OCI-LY7 (cell line): Measurements from ENCODE around the gene C3. TPM values are rescaled to one million over a fixed set of nuclear protein-coding genes. Genes with fewer than 3 reads are reported as not detected.

Experiments
- BruUV-seq: library from RNA; stranded (reverse); fragments of 400-500 nt; replicated peaks from 2 replicates; lab custom pipeline; 2021; lab: Mats Ljungman, UMichigan
- CTCF ChIA-PET: fragments of 300-600 bp; sonication (Branson Sonifier 250); formaldehyde crosslinking; loops from one replicate; lab custom pipeline; 2022; ENCODE audit warnings: antibody characterized with exemption; ENCODE audit not compliant: unreplicated experiment; lab: Charles Lee
- POLR2A ChIA-PET: fragments of 300-600 bp; sonication (Branson Sonifier 250); formaldehyde crosslinking; loops from one replicate; lab custom pipeline; 2022; ENCODE audit warnings: antibody characterized with exemption; lab: Charles Lee
- DNase-seq: peaks from one replicate; pipeline ENCODE4 v3.0.0-alpha.2; 2015; ENCODE audit warnings: low spot score
- H2AFZ ChIP-seq: fragments of 200-600 bp; sonication (generic), shearing (Covaris generic); 2 replicates; pipeline ENCODE4 v1.6.1; 2014; ENCODE audit warnings: mild to moderate bottlenecking, antibody characterized with exemption, low read length, moderate library complexity
- H3K27ac ChIP-seq: fragments of 200-600 bp; sonication (generic); 2 replicates; pipeline ENCODE4 v1.5.1; 2014; ENCODE audit warnings: mixed run types, low read depth, mild to moderate bottlenecking, moderate library complexity, low read length, inconsistent platforms; ENCODE audit not compliant: poor library complexity, severe bottlenecking
- H3K36me3 ChIP-seq: fragments of 200-600 bp; sonication (generic); 2 replicates; pipeline ENCODE4 v1.6.1; 2014; ENCODE audit warnings: mild to moderate bottlenecking, antibody characterized with exemption, low read length, moderate library complexity, mixed read lengths; ENCODE audit not compliant: insufficient read depth
- H3K4me1 ChIP-seq: fragments of 200-600 bp; sonication (generic); 2 replicates; pipeline ENCODE4 v1.5.1; 2014; ENCODE audit warnings: mild to moderate bottlenecking, low read length; ENCODE audit not compliant: insufficient read depth, poor library complexity, severe bottlenecking
- H3K4me2 ChIP-seq: fragments of 200-600 bp; sonication (generic); 2 replicates; pipeline ENCODE4 v1.6.1; 2014; ENCODE audit warnings: mild to moderate bottlenecking, low read length
- H3K4me3 ChIP-seq: fragments of 200-600 bp; sonication (generic); 2 replicates; pipeline ENCODE4 v1.5.1; 2014; ENCODE audit warnings: mild to moderate bottlenecking, low read depth, low read length; ENCODE audit not compliant: poor library complexity, severe bottlenecking
- H3K79me2 ChIP-seq: fragments of 200-600 bp; sonication (generic); 2 replicates; pipeline ENCODE4 v1.6.1; 2016; ENCODE audit warnings: low read depth, mild to moderate bottlenecking, low read length, moderate library complexity, mixed read lengths; ENCODE audit not compliant: insufficient read depth
- H3K9me2 ChIP-seq: fragments of 200-600 bp; sonication (generic); 2 replicates; pipeline ENCODE4 v1.6.1; 2016; ENCODE audit warnings: mild to moderate bottlenecking, low read length, mixed read lengths; ENCODE audit not compliant: insufficient read depth
- H3K9me3 ChIP-seq: fragments of 200-600 bp; sonication (generic); 2 replicates; pipeline ENCODE4 v1.6.1; 2014; ENCODE audit warnings: mild to moderate bottlenecking, mixed run types, low read length, mixed read lengths
- H4K20me1 ChIP-seq: fragments of 200-600 bp; sonication (generic); 2 replicates; pipeline ENCODE4 v1.6.1; 2014; ENCODE audit warnings: mild to moderate bottlenecking, antibody characterized with exemption, low read length, moderate library complexity, mixed read lengths; ENCODE audit not compliant: insufficient read depth
- CTCF ChIP-seq: fragments of 200-600 bp; sonication (generic); conservative IDR thresholded peaks from 2 replicates; pipeline ENCODE4 v1.5.1; 2014; ENCODE audit warnings: mild to moderate bottlenecking, antibody characterized with exemption, low read length, moderate library complexity, mixed read lengths
- EZH2phosphoT487 ChIP-seq: fragments of 200-600 bp; sonication (generic); IDR thresholded peaks from 2 replicates; pipeline ENCODE4 v1.6.1; 2018; ENCODE audit warnings: low read depth, borderline replicate concordance, mild to moderate bottlenecking, mixed run types, antibody characterized with exemption, low read length, moderate library complexity, mixed read lengths
- intact Hi-C: fragments of 100-400 bp; cut with micrococcal nuclease; formaldehyde crosslinking; loops from one replicate; pipeline ENCODE4 v1.10.0; 2022; ENCODE audit not compliant: unreplicated experiment
- total RNA-seq, 2 experiments: library from RNA; depleted of rRNA in 1 of 2; stranded (reverse); fragments of >200 nt in 1 of 2; shearing (Covaris generic) in 1 of 2; gene quantifications; 2 replicates each; pipeline ENCODE4 v1.2.3, GENCODE V29; 2014 to 2022

Gene C3
- total RNA-seq, 2 experiments from 2014 or later = 0.13 TPM; not detected in 1

GRCh38 chr19:6696239-6696820 is 24.1 kb downstream of the C3 start:
- Histone ChIP-seq H3K9me3 (peaks cover 8% of the 10 kb centered on the region; the same call in 1 of the 2 replicates), H3K4me3 (no peak overlapping the region), H3K79me2 (no peaks in the 10 kb centered on the region), H3K27ac (no peak overlapping the region), H3K36me3 (no peaks in the 10 kb centered on the region), H3K9me2 (no peaks in the 10 kb centered on the region), H3K4me1 (no peaks in the 10 kb centered on the region), H2AFZ (no peak overlapping the region), H4K20me1 (no peaks in the 10 kb centered on the region), H3K4me2 (no peak overlapping the region)
- no peak for TF ChIP-seq EZH2phosphoT487
- TF ChIP-seq CTCF = no peak
- BruUV-seq = no TSS peak
- ChIA-PET POLR2A (interaction anchor here (0.6 kb wide), 1 partner anchor 1958 kb away, joined by 3 read pairs; no protein-coding TSS in a partner anchor), CTCF (no interaction called here)
- no peak for DNase-seq
- intact Hi-C loops = no loop called here

DNA sequence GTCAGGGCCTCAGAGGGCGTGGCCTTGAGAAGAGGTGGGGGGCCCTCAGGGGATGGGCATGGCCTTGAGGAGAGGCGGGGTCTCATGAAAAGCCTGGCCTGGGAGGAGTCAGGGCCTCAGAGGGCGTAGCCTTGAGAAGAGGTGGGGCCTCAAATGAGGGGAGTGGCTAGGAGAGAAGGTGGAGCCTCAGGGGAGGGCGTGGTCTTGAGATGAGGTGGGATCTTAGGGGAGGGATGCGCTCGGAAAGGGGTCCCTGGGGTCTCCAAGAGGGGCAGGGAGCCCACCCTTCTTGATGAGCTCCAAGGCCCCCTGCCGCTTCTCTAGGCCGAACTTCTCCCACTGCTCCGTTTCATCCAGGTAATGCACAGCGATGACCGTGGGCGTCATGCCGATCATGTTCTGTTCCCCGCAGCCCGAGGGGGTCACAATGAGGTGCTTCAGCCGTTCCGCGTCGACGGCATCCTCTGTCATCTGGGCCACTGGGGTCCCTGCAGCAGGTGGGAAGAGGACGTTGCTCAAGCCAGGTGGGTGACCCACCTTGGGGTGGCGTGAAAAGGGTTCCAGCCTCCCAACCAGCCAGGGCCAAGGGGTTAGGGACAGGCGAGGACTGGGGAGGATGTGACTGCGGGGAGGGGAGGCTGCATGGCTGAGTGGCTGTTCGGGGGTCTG is 26.2 kb downstream of the C3 start:
- H3K4me2 ChIP-seq = no peak overlapping the region
- no peaks in the 10 kb centered on the region for H3K9me2 ChIP-seq
- no peak overlapping the region for H3K4me3 ChIP-seq
- no peaks in the 10 kb centered on the region for H4K20me1 ChIP-seq
- H3K9me3 ChIP-seq = peaks cover 4% of the 10 kb centered on the region; the same call in 1 of the 2 replicates
- no peak overlapping the region for H3K27ac ChIP-seq
- DNase-seq = peak; percentile 77
- H2AFZ ChIP-seq = no peak overlapping the region
- ChIA-PET CTCF (no interaction called here), POLR2A (no interaction called here)
- H3K4me1 ChIP-seq = no peaks in the 10 kb centered on the region
- H3K36me3 ChIP-seq = no peaks in the 10 kb centered on the region
- intact Hi-C loops = no loop called here
- no peak for TF ChIP-seq EZH2phosphoT487
- no peak for TF ChIP-seq CTCF
- BruUV-seq = no TSS peak
- no peaks in the 10 kb centered on the region for H3K79me2 ChIP-seq

- no peaks in the 10 kb centered on the region for H3K4me1 ChIP-seq
- no peaks in the 10 kb centered on the region; the same call in 1 of the 2 replicates for H3K9me3 ChIP-seq
- no peak overlapping the region for H2AFZ ChIP-seq
- H3K79me2 ChIP-seq = no peaks in the 10 kb centered on the region
- BruUV-seq = no TSS peak
- no peak overlapping the region for H3K4me2 ChIP-seq
- ChIA-PET POLR2A (no interaction called here), CTCF (no interaction called here)
- H4K20me1 ChIP-seq = no peaks in the 10 kb centered on the region
- no peak for TF ChIP-seq EZH2phosphoT487
- no peak overlapping the region for H3K27ac ChIP-seq
- no peaks in the 10 kb centered on the region for H3K9me2 ChIP-seq
- intact Hi-C loops = no loop called here
- H3K4me3 ChIP-seq = no peak overlapping the region
- peak; percentile 86 for DNase-seq
- no peaks in the 10 kb centered on the region for H3K36me3 ChIP-seq
Observed at GRCh38 chr19:6693681-6694080, 26.8 kb downstream of the C3 start.
